Measurements from ENCODE around the gene CLDN18.

Gene CLDN18

GRCh38 chr3:138009476-138010272, at the start of gene CLDN18:
TSS of gene CLDN18 (plus strand) at chr3:138010165. CDS start at chr3:138010226, 61 bp downstream.
- no peaks in the 10 kb centered on the region; the same call in 1 of the 2 replicates for H3K9me3 ChIP-seq (ENCODE audit: control insufficient read depth, insufficient read depth, low read length)
- H3K9ac ChIP-seq (ENCODE audit: low read depth, low read length), result no peak within 1 kb of the TSS
- no peaks in the 10 kb centered on the region for H3K36me3 ChIP-seq (ENCODE audit: insufficient read depth, low read length)
- H3K4me1 ChIP-seq (ENCODE audit: insufficient read depth, low read length), result no peaks in the 10 kb centered on the region

GRCh38 chr3:137962251-137962650, 47.7 kb upstream of the CLDN18 start:
- Histone ChIP-seq H3K36me3 (ENCODE audit: insufficient read depth, low read length) (no peaks in the 10 kb centered on the region), H3K9me3 (ENCODE audit: control insufficient read depth, insufficient read depth, low read length) (no peaks in the 10 kb centered on the region), H3K4me1 (ENCODE audit: insufficient read depth, low read length) (peaks cover 14% of the 10 kb centered on the region), H3K9ac (ENCODE audit: low read depth, low read length) (no peak overlapping the region)

GRCh38 chr3:137963463-137963862, 46.5 kb upstream of the CLDN18 start:
- Histone ChIP-seq H3K4me1 (ENCODE audit: insufficient read depth, low read length) (peaks cover 4% of the 10 kb centered on the region; the same call in 1 of the 2 replicates), H3K36me3 (ENCODE audit: insufficient read depth, low read length) (no peaks in the 10 kb centered on the region), H3K9me3 (ENCODE audit: control insufficient read depth, insufficient read depth, low read length) (no peaks in the 10 kb centered on the region), H3K9ac (ENCODE audit: low read depth, low read length) (no peak overlapping the region)

GRCh38 chr3:137970914-137971831, 38.8 kb upstream of the CLDN18 start:
- H3K9ac ChIP-seq (ENCODE audit: low read depth, low read length), result no peak overlapping the region
- H3K9me3 ChIP-seq (ENCODE audit: control insufficient read depth, insufficient read depth, low read length), result no peaks in the 10 kb centered on the region
- H3K4me1 ChIP-seq (ENCODE audit: insufficient read depth, low read length), result no peaks in the 10 kb centered on the region
- no peaks in the 10 kb centered on the region for H3K36me3 ChIP-seq (ENCODE audit: insufficient read depth, low read length)

GRCh38 chr3:137972396-137972795, 37.6 kb upstream of the CLDN18 start:
- Histone ChIP-seq H3K9ac (ENCODE audit: low read depth, low read length) (no peak overlapping the region), H3K4me1 (ENCODE audit: insufficient read depth, low read length) (no peaks in the 10 kb centered on the region), H3K9me3 (ENCODE audit: control insufficient read depth, insufficient read depth, low read length) (no peaks in the 10 kb centered on the region), H3K36me3 (ENCODE audit: insufficient read depth, low read length) (no peaks in the 10 kb centered on the region)

- H3K36me3 ChIP-seq (ENCODE audit: insufficient read depth, low read length), result no peaks in the 10 kb centered on the region
- no peaks in the 10 kb centered on the region for H3K4me1 ChIP-seq (ENCODE audit: insufficient read depth, low read length)
- H3K9me3 ChIP-seq (ENCODE audit: control insufficient read depth, insufficient read depth, low read length), result 0 out of 2 replicates have a peak, but pooled peaks cover 3% of the 10 kb centered on the region
- no peak overlapping the region for H3K9ac ChIP-seq (ENCODE audit: low read depth, low read length)
Measured at GRCh38 chr3:137978328-137978727, 31.6 kb upstream of the CLDN18 start.

- H3K4me1 ChIP-seq (ENCODE audit: insufficient read depth, low read length), result no peaks in the 10 kb centered on the region
- H3K9ac ChIP-seq (ENCODE audit: low read depth, low read length), result no peak overlapping the region
Measured at GRCh38 chr3:137987723-137988122, 22.2 kb upstream of the CLDN18 start.

GRCh38 chr3:137988152-137988551, 21.8 kb upstream of the CLDN18 start:
- Histone ChIP-seq H3K36me3 (ENCODE audit: insufficient read depth, low read length) (no peaks in the 10 kb centered on the region), H3K9ac (ENCODE audit: low read depth, low read length) (no peak overlapping the region), H3K9me3 (ENCODE audit: control insufficient read depth, insufficient read depth, low read length) (no peaks in the 10 kb centered on the region), H3K4me1 (ENCODE audit: insufficient read depth, low read length) (no peaks in the 10 kb centered on the region)

More at GRCh38 chr3:137987723-137988122, 22.2 kb upstream of the CLDN18 start:
- no peaks in the 10 kb centered on the region for H3K9me3 ChIP-seq (ENCODE audit: control insufficient read depth, insufficient read depth, low read length)
- no peaks in the 10 kb centered on the region for H3K36me3 ChIP-seq (ENCODE audit: insufficient read depth, low read length)

- no peaks in the 10 kb centered on the region; the same call in 1 of the 2 replicates for H3K9me3 ChIP-seq (ENCODE audit: control insufficient read depth, insufficient read depth, low read length)
- H3K36me3 ChIP-seq (ENCODE audit: insufficient read depth, low read length), result no peaks in the 10 kb centered on the region
- no peaks in the 10 kb centered on the region for H3K4me1 ChIP-seq (ENCODE audit: insufficient read depth, low read length)
- no peak overlapping the region for H3K9ac ChIP-seq (ENCODE audit: low read depth, low read length)
Measured at GRCh38 chr3:137988982-137989381, 21.0 kb upstream of the CLDN18 start.

- Histone ChIP-seq H3K9ac (ENCODE audit: low read depth, low read length) (no peak overlapping the region), H3K36me3 (ENCODE audit: insufficient read depth, low read length) (no peaks in the 10 kb centered on the region), H3K4me1 (ENCODE audit: insufficient read depth, low read length) (no peaks in the 10 kb centered on the region), H3K9me3 (ENCODE audit: control insufficient read depth, insufficient read depth, low read length) (no peaks in the 10 kb centered on the region; the same call in 1 of the 2 replicates)
Measured at GRCh38 chr3:137990427-137990826, 19.5 kb upstream of the CLDN18 start.

- Histone ChIP-seq H3K36me3 (ENCODE audit: insufficient read depth, low read length) (no peaks in the 10 kb centered on the region), H3K9ac (ENCODE audit: low read depth, low read length) (no peak overlapping the region), H3K9me3 (ENCODE audit: control insufficient read depth, insufficient read depth, low read length) (no peaks in the 10 kb centered on the region; the same call in 1 of the 2 replicates), H3K4me1 (ENCODE audit: insufficient read depth, low read length) (no peaks in the 10 kb centered on the region)
Measured at GRCh38 chr3:137992592-137992991, 17.4 kb upstream of the CLDN18 start.

GRCh38 chr3:137998121-137999042, 11.6 kb upstream of the CLDN18 start:
- Histone ChIP-seq H3K9ac (ENCODE audit: low read depth, low read length) (no peak overlapping the region), H3K4me1 (ENCODE audit: insufficient read depth, low read length) (no peaks in the 10 kb centered on the region), H3K9me3 (ENCODE audit: control insufficient read depth, insufficient read depth, low read length) (no peaks in the 10 kb centered on the region; the same call in 1 of the 2 replicates), H3K36me3 (ENCODE audit: insufficient read depth, low read length) (no peaks in the 10 kb centered on the region)

GRCh38 chr3:138003069-138003468, 6.9 kb upstream of the CLDN18 start:
- H3K36me3 ChIP-seq (ENCODE audit: insufficient read depth, low read length), result no peaks in the 10 kb centered on the region
- H3K9me3 ChIP-seq (ENCODE audit: control insufficient read depth, insufficient read depth, low read length), result no peaks in the 10 kb centered on the region
- H3K4me1 ChIP-seq (ENCODE audit: insufficient read depth, low read length), result no peaks in the 10 kb centered on the region
- no peak overlapping the region for H3K9ac ChIP-seq (ENCODE audit: low read depth, low read length)

GRCh38 chr3:138005627-138006026, 4.3 kb upstream of the CLDN18 start:
- no peak overlapping the region for H3K9ac ChIP-seq (ENCODE audit: low read depth, low read length)
- no peaks in the 10 kb centered on the region for H3K36me3 ChIP-seq (ENCODE audit: insufficient read depth, low read length)
- no peaks in the 10 kb centered on the region for H3K9me3 ChIP-seq (ENCODE audit: control insufficient read depth, insufficient read depth, low read length)
- no peaks in the 10 kb centered on the region for H3K4me1 ChIP-seq (ENCODE audit: insufficient read depth, low read length)
